ENCODE measurements around the gene SLC7A1.

GRCh38 chr13:29564373-29564772 lies 31.1 kb downstream of the SLC7A1 start:
- TF ChIP-seq EP300 (IDR thresholded peaks at IDR 0.05) (no peak), CTCF (IDR thresholded peaks at IDR 0.05) (no peak), POLR2A (IDR thresholded peaks at IDR 0.05) (no peak), POLR2AphosphoS5 (IDR thresholded peaks at IDR 0.05) (no peak)

All from sigmoid colon (tissue), 4 donors.